ENCODE data around the gene DNER.
"Not testable (repeated sequence)": the region's sequence is repeated elsewhere in the genome, so short reads cannot be mapped to it uniquely, and the experiment has no call there.

DNER gene

DNA sequence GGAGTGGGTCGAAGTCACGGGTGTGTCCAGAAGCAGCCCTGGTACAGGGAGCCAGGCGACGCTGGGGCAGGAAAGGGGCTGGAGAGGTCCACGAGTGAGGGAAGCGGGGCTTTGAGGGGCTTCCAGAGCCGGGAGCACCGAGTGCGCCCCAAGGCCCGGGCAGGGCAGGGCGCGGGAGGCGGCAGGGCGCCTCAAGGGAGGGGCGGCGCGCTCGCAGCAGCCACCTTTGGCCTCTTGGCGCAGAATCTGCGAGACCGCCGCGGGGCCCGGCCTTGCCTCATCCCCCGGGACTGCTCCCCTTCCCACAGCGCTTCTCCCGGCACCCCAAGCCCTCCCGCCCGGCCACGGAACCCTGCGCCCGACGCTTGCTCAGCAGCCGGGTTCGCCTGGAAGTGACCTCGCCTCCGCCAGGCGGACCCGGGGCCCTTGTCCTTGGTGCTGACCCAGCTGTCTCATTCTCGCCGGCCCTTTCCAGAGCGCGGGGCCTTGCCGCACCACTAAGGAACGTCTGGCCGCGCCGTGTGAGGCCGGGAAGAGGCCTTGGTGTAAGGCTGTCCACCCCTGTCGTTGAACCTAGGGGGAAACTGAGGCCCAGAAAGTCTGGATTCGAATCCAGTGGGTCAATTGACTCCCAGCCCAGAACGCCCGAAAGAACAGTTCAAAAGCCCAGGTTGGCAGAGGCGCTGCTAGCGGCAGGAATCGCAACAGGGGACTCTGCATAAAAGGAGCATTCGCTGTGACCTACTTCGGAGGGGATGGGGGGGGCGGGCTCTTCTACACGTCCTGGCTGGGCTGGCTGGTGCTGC is 584 bp upstream of the DNER start:
- DNase-seq (ENCODE audit: low spot score), result peak; percentile 89

DNA sequence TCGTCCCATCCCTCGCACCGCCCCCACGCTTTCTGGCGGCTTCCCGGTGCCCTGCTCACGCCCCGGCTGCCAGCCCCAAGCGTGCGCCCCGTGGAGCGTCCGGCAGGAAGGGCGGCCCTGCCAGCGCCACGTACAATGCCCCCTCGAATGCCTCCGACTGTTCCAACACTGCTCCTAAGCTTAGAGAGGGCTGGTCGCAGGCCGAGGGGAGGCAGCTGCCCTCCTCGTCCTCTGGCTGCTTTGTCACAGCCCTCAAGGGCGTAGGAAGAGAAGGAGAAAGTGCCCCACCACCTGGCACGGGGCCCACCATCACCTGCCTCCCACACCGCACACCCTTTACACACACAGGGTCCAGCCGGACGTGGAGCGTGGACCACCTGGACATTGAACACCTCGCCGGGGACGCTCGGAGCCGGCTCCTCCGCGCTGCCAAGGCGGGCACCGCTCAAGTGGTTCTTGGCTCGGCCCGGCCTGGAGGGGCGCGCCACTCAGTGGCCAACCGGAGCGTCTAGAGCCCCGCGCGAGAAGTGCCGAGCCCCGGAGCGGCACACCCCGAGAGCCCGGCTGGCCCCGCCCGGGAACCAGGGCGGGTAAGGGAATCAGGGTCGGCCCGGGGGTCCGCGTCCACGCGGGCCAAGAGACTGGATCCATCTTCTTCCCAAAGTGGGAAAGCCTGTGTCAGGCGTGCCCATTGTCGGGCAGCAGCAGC is 830 bp downstream of the DNER start:
- DNase-seq (ENCODE audit: low spot score), result peak; percentile 52

DNA sequence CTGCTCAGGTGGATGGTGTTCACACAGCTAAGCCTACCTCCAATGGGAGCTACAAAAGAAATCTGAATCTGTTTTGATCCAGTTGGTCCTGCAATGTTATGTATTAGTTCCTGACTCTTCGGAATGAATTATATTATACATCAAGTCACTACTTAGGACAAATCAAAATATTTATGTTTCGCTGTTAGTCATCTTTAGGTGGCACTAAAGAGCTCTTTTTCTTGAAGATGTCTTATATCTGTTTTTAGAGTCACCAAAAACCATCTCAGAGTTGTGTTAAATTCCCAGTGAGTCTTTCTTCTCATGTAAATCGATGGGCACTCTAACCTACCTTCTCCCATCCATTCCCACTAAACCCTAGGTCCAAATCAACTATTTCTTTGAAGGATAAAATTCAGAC is 2.2 kb downstream of the DNER start:
- DNase-seq (ENCODE audit: low spot score), result peak; percentile 32

DNA sequence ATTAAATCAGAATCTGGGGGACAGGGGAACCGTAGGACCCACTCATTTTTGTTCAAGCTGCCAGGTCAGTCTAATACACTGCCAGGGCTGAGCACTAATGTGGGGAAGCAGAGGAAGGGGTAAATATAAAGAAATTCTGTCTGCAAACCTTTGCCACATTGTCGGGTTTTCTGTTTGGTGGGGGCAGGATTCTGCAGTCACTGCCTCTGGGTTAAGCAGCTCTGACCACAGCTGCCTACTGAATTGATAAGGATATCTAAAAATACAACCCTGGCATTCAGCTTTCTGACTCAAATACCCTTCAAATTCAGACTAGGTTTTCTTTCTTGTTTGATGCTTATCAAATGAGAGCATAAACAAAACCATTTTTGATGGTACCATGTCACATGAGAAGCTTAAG is 6.0 kb downstream of the DNER start:
- no peak for DNase-seq (ENCODE audit: low spot score)

DNA sequence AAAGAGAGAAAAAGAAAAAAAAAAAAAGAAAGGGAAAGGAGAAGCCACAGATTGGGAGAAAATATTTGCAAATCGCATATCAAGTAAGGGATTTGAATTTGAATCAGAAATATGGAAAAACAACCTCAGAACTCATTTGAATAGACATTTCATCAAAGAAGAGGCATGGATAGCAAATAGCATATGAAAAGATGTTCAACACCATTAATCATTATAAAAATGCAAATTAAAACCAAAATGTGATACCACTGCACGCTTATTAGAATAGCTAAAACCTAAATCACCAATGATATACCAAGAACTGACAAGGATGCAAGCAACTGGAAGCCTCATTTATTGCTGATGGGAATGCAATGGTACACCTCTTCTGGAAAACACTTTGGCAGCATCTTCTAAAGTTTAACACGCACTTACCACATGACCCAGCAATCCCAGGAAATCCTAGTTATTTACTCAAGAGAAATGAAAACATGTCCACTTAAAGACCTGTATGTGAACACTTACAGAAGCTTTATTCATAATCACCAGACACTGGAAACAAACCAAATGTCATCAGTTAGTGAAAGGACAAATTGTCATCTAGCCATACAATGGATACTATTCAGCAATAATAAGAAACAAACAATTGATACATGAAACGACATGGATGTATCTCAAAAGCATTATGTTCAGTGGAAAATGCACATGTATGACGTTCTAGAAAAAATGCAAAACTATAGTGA is 10.3 kb downstream of the DNER start:
- DNase-seq (ENCODE audit: low spot score), result no peak

DNA sequence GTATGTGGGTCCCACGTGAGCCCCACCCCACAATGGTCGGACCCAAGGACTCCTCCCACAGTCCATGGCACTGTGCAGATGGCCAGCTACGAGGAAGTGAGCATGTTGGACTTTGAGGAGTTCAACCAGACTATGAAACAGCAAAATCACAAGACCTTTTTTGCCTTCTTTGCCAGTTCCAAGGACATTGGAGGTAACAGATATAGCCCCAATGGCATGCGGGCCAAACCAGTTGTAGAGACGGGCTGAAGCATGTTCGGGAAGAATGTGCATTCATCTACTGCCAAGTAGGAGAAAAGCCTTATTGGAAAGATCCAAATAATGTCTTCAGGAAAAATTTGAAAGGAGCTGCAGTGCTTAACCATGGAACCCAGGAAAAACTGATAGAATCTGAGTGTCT is 12.6 kb downstream of the DNER start:
- DNase-seq (ENCODE audit: low spot score), result no peak

DNA sequence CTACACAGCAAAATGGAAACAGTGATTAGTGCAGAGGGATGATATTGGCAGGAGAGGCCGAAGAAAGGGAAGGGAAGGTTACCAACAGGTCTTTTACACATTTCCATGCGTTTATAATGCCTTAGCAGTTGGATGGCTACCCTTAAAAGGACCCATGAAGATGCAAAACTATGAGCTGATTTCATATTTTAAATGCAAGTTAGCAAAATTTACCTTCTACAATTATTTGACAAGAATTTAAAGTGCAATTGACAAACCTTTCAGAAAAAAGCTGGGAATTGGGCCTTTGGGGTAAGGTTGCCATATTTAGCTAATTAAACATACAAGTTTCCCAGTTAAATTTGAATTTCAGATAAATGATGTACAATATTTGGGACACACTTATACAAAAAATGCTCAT is 13.3 kb downstream of the DNER start:
- DNase-seq (ENCODE audit: low spot score), result no peak

DNA sequence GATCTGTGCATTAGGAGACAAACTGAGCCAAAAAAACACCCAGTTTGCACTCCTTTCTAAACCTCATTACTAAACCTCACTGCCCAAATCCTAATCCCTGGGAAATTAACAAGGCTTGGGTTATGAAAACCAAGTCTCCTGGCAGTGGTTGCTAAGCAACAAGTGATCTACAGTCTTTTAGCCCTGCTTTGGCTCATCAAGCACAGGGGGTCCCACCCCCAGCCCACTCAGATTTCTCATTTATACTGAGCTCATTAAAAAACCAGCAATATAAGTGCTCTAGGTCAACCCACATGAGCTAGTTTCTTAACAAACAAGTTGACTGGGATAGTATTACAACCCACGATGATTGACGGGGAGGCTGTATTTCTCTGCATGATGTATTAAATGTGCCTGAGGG is 18.4 kb downstream of the DNER start:
- no peak for DNase-seq (ENCODE audit: low spot score)

DNA sequence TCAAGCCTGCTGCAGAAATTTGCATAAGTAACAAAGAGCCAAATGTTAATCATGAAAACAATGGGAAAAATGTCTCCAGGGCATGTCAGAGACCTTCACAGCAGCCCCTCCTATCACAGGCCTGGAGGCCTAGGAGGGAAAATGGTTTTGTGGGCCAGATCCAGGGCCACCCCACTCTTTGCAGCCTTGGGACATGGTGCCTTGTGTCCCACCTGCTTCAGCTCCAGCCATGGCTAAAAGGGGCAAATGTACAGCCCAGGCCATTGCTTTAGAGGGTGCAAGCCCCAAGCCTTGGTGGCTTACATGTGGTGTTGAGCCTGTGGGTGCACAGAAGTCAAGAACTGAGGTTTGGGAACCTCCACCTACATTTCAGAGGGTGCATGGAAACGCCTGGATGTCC is 20.5 kb downstream of the DNER start:
- not testable (repeated sequence) for DNase-seq (ENCODE audit: low spot score)

DNA sequence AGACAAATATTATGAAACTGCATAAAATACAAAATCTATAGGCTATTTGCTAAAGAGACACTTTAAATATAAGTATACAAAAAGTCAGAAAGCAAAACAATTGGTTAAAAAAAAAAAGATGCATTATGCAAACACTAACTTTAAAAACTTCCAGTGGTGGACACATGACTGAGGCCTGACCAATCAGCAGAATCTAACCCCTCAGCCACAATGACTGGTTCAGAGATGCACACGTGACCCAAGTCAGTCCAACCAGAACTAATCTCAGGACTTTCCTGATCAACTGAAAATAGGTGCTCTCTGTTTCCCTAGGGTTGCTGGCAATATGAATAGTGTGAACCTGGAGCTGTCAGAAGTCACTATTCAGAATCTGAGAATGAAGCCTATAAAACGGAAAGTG is 22.7 kb downstream of the DNER start:
- no peak for DNase-seq (ENCODE audit: low spot score)

DNA sequence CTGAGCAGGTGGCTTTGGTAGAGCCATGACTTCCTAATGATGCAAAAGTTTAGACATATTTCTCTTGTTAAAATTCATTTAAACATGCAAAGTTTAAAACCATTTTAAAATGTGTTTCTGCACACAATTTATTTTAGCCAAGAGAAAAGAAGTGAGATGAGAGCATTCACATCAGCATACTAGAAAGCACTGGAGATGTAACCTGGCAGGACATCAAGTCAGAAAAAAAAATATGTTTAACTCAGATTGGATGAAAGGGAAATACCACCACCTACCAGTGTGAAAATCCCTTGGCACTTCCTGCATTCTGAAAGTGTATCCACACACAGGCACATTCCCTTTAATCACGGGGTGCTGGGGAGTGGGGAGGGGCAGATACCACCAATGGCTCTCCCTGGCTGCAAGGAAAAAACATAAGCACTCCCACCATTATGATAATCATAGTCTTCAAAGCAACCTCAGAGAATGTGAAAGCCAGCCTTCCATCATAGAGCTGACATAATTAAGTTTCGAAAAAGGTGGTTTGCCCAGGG is 25.0 kb downstream of the DNER start:
- no peak for DNase-seq (ENCODE audit: low spot score)

DNA sequence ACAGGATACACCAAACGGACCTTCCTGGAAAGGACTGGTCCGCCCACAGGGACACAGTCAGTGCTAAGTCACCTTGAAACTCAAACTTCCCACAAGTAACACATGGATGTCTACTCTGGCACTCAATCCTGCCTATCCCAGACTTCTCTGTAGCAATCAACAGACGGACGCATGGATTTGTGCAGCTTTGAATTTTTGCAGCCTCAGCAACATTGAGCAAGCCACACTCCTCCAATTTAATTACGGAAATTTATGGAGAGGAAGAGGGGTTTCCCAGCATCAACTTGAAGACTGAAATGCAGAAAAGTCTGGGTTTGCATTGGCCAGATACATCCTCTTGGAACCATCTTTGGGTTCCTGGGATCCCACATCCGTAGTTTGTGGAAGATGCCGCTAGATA is 26.2 kb downstream of the DNER start:
- no peak for DNase-seq (ENCODE audit: low spot score)

DNA sequence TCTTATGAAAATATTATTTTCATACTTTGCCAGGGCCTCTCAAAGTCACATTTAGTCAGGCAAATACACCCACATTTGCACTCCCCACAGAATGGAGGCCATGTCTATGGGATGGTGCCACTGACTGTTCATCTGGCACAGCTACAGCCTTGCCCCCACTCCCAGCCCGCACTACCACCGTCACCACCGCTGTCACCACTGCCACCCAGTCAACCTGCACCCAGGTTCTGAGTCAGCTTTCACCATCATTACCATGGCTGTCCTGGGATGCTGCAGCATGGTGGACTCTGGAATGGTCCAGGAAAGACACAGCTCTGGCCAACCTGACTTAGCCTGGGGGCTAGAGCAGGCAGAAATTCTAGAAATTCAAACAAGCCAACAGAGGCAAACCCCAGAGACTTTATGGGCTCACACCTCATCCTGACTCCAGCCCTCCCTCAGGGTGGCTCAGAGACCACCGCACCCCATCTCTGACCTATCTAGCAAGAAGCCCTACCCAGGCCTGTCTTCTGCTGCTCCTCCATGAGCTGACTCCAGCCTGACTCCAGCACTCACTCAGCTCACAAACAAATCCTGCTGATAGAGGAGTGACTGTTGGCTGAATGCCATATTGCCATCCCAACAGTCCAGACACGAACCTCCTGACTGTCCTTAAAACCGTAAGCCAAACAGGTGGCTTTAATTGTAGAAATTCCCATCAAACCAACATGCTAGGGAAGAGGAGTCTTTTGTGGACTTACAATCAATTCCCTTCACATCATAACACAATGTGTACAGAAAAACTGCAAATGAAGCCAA is 28.0 kb downstream of the DNER start:
- no peak for DNase-seq (ENCODE audit: low spot score)

DNA sequence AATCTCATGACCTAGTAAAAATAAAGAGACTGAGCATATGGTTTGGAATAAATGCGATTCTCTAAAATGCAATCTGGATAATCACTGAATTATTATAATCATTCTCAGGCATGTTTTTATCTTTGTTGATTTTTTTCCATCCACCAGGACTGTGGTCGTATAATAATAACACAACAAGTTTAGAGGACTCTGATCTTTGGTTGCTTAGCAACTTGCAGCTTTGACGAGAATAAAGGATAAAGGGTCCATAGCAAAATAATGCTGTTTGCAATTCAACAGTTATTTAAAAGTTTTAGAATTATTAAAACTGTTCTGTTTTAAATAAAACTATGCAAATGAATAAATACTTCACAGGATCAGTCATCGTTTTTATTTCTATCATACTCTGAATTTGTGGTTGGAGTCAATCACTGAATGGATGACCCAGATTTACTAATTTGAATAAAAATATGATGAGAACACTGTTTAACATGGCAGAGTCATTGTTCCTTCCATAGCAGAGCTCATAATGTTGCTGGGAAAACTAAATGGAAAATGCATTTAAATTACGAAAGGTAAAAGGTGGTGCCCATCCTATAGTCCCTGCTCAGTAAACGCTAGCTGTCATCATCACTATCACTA is 29.3 kb downstream of the DNER start:
- no peak for DNase-seq (ENCODE audit: low spot score)

DNA sequence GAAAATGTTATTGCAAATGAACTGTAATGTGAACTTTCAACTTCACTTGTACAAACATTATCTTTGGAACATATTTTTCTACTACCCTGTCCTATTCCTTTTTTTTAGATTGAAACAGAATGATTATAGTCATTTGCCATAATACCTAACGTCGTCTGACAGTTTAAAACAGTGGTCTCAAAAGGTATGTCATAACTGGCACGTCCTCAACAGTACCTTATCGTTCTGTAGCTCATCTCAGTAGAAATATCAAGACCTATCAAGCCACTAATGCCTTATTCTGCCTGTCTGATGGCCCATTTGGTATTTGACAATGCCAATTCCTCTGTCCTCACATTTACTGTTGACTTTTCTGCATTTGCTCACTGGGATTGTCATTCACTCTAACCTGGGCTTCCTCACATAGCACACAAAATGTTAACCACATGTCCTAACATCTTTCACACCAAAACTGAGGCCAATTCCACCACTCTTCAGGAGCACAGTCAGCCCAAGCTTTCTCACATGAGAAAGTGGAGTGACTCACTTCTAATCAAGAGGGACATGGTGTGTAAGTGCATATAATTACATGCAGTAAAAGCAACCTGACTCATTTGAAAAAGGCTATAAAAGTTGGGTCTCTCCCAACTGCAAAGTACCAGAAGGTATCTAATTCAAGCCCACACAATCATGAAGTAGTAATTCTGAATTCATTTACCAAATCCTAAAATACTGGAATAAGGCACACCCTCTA is 34.8 kb downstream of the DNER start:
- no peak for DNase-seq (ENCODE audit: low spot score)

DNA sequence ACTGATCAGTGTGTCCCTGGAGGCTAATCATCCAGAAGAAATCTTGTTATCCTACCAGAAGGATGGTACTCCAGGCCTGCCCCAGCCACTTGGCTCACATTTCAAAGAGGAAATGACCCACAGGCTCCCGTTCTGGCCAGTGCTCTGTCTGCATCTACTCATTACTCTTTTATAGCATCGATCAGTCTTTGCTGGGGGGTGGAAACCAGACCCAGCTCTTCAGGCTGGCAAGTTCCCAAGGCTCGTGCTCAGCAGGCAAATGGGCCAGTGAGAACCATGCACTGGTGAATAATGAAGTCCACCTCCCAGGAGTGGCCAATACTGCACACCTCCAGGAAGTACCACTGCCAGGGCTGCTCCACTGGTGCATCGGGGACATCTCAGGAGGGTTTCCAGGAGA is 38.8 kb downstream of the DNER start:
- no peak for DNase-seq (ENCODE audit: low spot score)

DNA sequence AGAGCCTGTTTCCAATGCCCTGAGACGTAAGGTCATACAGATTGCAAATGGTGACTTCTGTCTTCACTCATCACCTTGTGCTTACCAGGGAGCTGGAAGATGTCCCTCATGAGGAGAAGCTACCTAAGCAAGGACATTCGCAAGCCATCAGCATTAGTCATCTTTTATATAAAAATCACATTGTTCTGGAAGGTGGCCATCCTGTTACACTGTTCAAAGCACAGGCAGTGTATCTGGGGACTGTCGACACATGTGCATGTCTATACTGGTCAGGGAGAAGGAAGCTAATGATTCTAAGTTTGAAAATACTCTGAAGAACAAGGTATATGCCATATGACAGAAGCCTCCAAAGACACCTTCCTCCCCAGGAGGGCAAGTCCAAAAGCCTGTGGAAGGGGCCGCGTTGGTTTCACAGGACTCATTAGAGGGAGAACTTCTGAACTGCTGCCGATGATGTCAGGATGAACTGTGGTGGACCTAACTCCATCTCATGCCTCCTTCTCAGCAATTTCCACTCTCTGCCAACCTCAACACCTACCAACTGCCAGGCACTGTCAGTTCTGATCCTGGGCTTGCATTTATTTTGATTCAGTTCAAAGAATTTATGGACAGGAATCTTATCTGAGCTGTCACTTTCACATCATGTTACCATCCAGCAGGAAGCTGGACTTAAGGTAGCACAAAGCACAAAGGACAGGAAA is 39.4 kb downstream of the DNER start:
- no peak for DNase-seq (ENCODE audit: low spot score)

DNA sequence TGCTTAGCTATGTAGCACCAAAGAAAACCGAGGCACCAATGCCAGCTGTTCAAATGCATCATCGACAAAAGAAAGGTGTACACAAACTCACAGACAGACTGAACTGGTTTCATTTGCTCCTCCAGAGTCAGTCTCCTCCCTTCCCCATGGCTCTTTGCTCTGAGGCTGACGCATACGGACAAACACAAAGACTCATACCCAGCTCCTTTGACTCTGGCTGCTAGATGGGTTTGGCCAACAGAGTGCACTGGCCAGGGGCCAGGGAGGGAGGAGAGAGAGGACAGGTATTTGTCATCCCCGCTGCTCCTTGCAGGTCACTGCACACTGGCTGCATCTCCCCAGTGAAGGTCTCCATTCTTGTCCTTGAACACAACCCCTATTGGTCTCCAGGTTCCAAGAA is 40.7 kb downstream of the DNER start:
- no peak for DNase-seq (ENCODE audit: low spot score)

DNA sequence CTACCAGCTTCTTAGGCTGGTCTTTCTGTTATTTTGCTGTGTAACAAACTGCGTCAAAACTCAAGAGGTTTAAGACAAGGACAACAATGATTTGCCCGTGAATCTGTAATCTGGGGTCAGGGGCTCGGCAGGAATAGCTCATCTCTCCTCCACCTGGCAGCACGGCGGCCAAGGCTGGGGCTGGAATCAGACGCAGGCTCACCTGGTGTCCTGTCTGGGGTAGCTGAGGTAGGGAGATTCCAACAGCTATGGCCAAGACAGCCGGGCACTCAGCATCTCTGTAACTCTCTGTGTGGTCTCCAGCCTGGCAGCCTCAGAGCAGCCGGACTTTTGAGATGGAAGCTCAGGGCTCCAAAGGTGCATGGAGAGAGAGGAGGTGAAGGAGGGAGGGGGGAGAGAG is 42.3 kb downstream of the DNER start:
- DNase-seq (ENCODE audit: low spot score), result no peak

DNA sequence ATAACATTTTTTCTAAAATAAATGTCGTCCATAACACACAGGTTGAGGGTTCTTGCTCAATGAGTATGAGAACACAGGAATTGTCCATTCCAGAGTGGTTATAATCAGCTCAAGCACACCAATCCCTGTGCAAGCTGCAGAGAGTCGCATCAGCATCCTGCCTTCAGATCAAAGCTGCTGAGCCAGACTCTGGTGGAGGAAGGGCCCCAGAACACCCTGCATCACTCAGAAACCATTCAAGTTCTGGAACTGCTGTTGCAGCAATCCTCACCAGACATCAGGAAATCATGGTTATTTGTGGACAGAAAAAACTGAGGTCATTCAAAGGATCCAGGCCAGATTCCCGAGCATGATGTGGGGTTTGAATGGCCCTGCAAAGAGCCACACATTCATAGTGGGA is 44.5 kb downstream of the DNER start:
- DNase-seq (ENCODE audit: low spot score), result no peak
